PFSK-1 (cell line): ENCODE data around the gene CFAP251.

Experiments
- FOXP2 ChIP-seq: optimal IDR thresholded peaks from 2 replicates; pipeline ENCODE3; 2011; ENCODE audit warnings: borderline replicate concordance, control low read depth, inconsistent platforms; ENCODE audit not compliant: insufficient read depth; ENCODE audit errors: extremely low read length, extremely low read depth
- POLR2AphosphoS5 ChIP-seq: IDR thresholded peaks from 2 replicates; pipeline ENCODE4 v1.6.1; 2012; ENCODE audit warnings: low read depth, mild to moderate bottlenecking, control low read depth, low read length, moderate library complexity
- REST ChIP-seq, 2 experiments: IDR thresholded peaks; 2 replicates each; pipeline versions ENCODE4 v1.6.1 to v1.8.0; 2011 to 2012; ENCODE audit warnings: low read depth in 2 of 2, low read length in 2 of 2, control low read depth in 1 of 2, inconsistent platforms in 1 of 2, mild to moderate bottlenecking in 1 of 2, moderate library complexity in 1 of 2; ENCODE audit not compliant: insufficient read depth in 1 of 2
- SIN3A ChIP-seq: IDR thresholded peaks from 2 replicates; pipeline ENCODE4 v1.6.1; 2012; ENCODE audit warnings: mild to moderate bottlenecking, low read length, moderate library complexity, borderline replicate concordance; ENCODE audit not compliant: insufficient read depth

GRCh38 chr12:122006186-122006926, 88.0 kb downstream of the CFAP251 start:
- TF ChIP-seq REST (IDR thresholded peaks at IDR 0.05; ENCODE audit: insufficient read depth in 1 of 2, low read depth in 2 of 2, low read length in 2 of 2) (no peak), FOXP2 (no peak), POLR2AphosphoS5 (no peak), SIN3A (no peak)
